SK-N-SH treated with all-trans-retinoic acid at 6 μM for 48 hours (cell line): ENCODE measurements around the gene LRRC38.

Experiments
- ATAC-seq: fragments of 200-7000 bp; cut with Tn5 transposase; 3 replicates; pipeline ENCODE4 v1.9.1; 2020; ENCODE audit warnings: mild to moderate bottlenecking, moderate library complexity
- ARNTL ChIP-seq: fragments of 450-650 bp; formaldehyde crosslinking; IDR thresholded peaks from 2 replicates; pipeline ENCODE4 v1.5.0; 2020; ENCODE audit warnings: low read depth, mild to moderate bottlenecking, moderate library complexity, borderline replicate concordance
- BACH2 ChIP-seq: fragments of 250-450 bp; sonication (Bioruptor Pico); IDR thresholded peaks from 2 replicates; pipeline ENCODE4 v1.9.0; 2021; ENCODE audit warnings: mild to moderate bottlenecking, borderline replicate concordance
- CREB5 ChIP-seq: fragments of 250-450 bp; sonication (Bioruptor Pico); IDR thresholded peaks from 2 replicates; pipeline ENCODE4 v1.5.1; 2020; ENCODE audit warnings: low read depth, mild to moderate bottlenecking, moderate library complexity
- CSRNP3 ChIP-seq: fragments of 250-450 bp; sonication (Bioruptor Pico); IDR thresholded peaks from 2 replicates; pipeline ENCODE4 v1.5.1; 2021; ENCODE audit warnings: mild to moderate bottlenecking, moderate library complexity
- GLIS3 ChIP-seq: fragments of 250-450 bp; sonication (Bioruptor Pico); IDR thresholded peaks from 2 replicates; pipeline ENCODE4 v1.5.0; 2020; ENCODE audit warnings: mild to moderate bottlenecking, moderate library complexity
- ISL1 ChIP-seq: fragments of 250-450 bp; sonication (Bioruptor Pico); IDR thresholded peaks from 2 replicates; pipeline ENCODE4 v2.1.2; 2022; ENCODE audit warnings: mild to moderate bottlenecking, moderate library complexity
- OSR1 ChIP-seq: fragments of 250-450 bp; sonication (Bioruptor Pico); IDR thresholded peaks from 2 replicates; pipeline ENCODE4 v1.8.0; 2022; ENCODE audit warnings: moderate library complexity, mild to moderate bottlenecking, inconsistent platforms
- POU6F1 ChIP-seq: fragments of 250-450 bp; sonication (Bioruptor Pico); IDR thresholded peaks from 2 replicates; pipeline ENCODE4 v1.8.0; 2021; ENCODE audit warnings: low read depth, mild to moderate bottlenecking, moderate library complexity, borderline replicate concordance
- PPARA ChIP-seq: fragments of 250-450 bp; sonication (Bioruptor Pico); IDR thresholded peaks from 2 replicates; pipeline ENCODE4 v1.5.0; 2020; ENCODE audit warnings: mild to moderate bottlenecking, borderline replicate concordance
- RARB ChIP-seq: fragments of 250-450 bp; sonication (Bioruptor Pico); IDR thresholded peaks from 2 replicates; pipeline ENCODE4 v1.8.0; 2021; ENCODE audit warnings: mild to moderate bottlenecking, moderate library complexity
- SNAI2 ChIP-seq: fragments of 250-450 bp; sonication (Bioruptor Pico); IDR thresholded peaks from 2 replicates; pipeline ENCODE4 v1.5.0; 2020; ENCODE audit warnings: mild to moderate bottlenecking, moderate library complexity
- TCF4 ChIP-seq: fragments of 250-450 bp; sonication (Bioruptor Pico); IDR thresholded peaks from 2 replicates; pipeline ENCODE4 v1.8.0; 2021; ENCODE audit warnings: mild to moderate bottlenecking, moderate library complexity, borderline replicate concordance
- TOX ChIP-seq: fragments of 250-450 bp; sonication (Bioruptor Pico); IDR thresholded peaks from 2 replicates; pipeline ENCODE4 v1.8.0; 2021; ENCODE audit warnings: mild to moderate bottlenecking, moderate library complexity, borderline replicate concordance
- TSHZ2 ChIP-seq: fragments of 250-450 bp; sonication (Bioruptor Pico); IDR thresholded peaks from 2 replicates; pipeline ENCODE4 v1.5.0; 2020; ENCODE audit warnings: mild to moderate bottlenecking, moderate library complexity
- ZC3H10 ChIP-seq: fragments of 250-450 bp; sonication (Bioruptor Pico); IDR thresholded peaks from 2 replicates; pipeline ENCODE4 v1.5.1; 2021; ENCODE audit warnings: mild to moderate bottlenecking, moderate library complexity
- ZFP3 ChIP-seq: fragments of 250-450 bp; sonication (Bioruptor Pico); IDR thresholded peaks from 2 replicates; pipeline ENCODE4 v1.5.0; 2020; ENCODE audit warnings: mild to moderate bottlenecking, moderate library complexity
- ZFP30 ChIP-seq: fragments of 450-650 bp; formaldehyde crosslinking; IDR thresholded peaks from 2 replicates; pipeline ENCODE4 v1.5.0; 2022; ENCODE audit warnings: mild to moderate bottlenecking, moderate library complexity
- ZNF70 ChIP-seq: fragments of 450-650 bp; formaldehyde crosslinking; IDR thresholded peaks from 2 replicates; pipeline ENCODE4 v1.5.0; 2020; ENCODE audit warnings: mild to moderate bottlenecking, moderate library complexity
- ZNF8 ChIP-seq: fragments of 450-650 bp; formaldehyde crosslinking; IDR thresholded peaks from 2 replicates; pipeline ENCODE4 v1.5.0; 2020; ENCODE audit warnings: mild to moderate bottlenecking, moderate library complexity
- TF ChIP-seq, protein P1 (sequence below): fragments of 250-450 bp; sonication (Bioruptor Pico); IDR thresholded peaks from 2 replicates; pipeline ENCODE4 v1.8.0; 2020; ENCODE audit warnings: mild to moderate bottlenecking, moderate library complexity, borderline replicate concordance

LRRC38 gene

DNA sequence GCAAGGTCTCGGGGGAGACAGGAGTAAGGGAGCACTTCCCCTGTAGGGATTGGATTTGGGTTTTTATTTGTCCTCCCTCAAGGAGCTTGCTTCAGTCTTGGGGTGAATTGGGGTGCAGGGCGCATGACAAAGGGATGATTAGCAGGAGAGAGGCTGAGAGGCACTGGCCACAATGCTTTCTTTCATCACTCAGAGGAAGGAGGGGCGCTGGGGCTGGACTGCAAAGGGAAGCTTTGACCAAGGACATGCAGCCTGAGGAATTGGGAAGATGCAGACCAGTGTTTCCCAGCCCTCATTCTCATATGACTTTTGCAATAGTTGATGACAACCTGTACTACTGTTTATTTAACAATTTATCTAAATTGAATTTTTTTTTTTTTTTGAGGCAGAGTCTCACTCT lies 35.7 kb upstream of the LRRC38 start (continued):
- TF ChIP-seq, protein P1, sequence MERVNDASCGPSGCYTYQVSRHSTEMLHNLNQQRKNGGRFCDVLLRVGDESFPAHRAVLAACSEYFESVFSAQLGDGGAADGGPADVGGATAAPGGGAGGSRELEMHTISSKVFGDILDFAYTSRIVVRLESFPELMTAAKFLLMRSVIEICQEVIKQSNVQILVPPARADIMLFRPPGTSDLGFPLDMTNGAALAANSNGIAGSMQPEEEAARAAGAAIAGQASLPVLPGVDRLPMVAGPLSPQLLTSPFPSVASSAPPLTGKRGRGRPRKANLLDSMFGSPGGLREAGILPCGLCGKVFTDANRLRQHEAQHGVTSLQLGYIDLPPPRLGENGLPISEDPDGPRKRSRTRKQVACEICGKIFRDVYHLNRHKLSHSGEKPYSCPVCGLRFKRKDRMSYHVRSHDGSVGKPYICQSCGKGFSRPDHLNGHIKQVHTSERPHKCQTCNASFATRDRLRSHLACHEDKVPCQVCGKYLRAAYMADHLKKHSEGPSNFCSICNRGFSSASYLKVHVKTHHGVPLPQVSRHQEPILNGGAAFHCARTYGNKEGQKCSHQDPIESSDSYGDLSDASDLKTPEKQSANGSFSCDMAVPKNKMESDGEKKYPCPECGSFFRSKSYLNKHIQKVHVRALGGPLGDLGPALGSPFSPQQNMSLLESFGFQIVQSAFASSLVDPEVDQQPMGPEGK = no peak
- no peak for TF ChIP-seq TCF4
- TF ChIP-seq BACH2 (CRISPR knock-in tag) = no peak
- TF ChIP-seq ZNF70 (CRISPR knock-in tag) = no peak
- TF ChIP-seq ZNF8 (CRISPR knock-in tag) = no peak
- no peak for TF ChIP-seq ZC3H10 (CRISPR knock-in tag)

- ATAC-seq = no peak
Observed at GRCh38 chr1:13549021-13549420, 35.2 kb upstream of the LRRC38 start.

GRCh38 chr1:13548281-13548680 lies 34.5 kb upstream of the LRRC38 start:
- no peak for ATAC-seq
- TF ChIP-seq TSHZ2 (CRISPR knock-in tag) = no peak
- no peak for TF ChIP-seq SNAI2
- no peak for TF ChIP-seq CREB5 (CRISPR knock-in tag)
- TF ChIP-seq TCF4 = no peak
- TF ChIP-seq RARB (CRISPR knock-in tag) = no peak
- TF ChIP-seq ZNF8 (CRISPR knock-in tag) = no peak
- TF ChIP-seq ZFP3 (CRISPR knock-in tag) = no peak
- no peak for TF ChIP-seq OSR1
- TF ChIP-seq, protein P1 = no peak
- TF ChIP-seq ZNF70 (CRISPR knock-in tag) = no peak
- no peak for TF ChIP-seq TOX (CRISPR knock-in tag)
- no peak for TF ChIP-seq PPARA (CRISPR knock-in tag)

More at GRCh38 chr1:13549021-13549420, 35.2 kb upstream of the LRRC38 start:
- no peak for TF ChIP-seq ARNTL
- TF ChIP-seq SNAI2 = no peak
- TF ChIP-seq CSRNP3 (CRISPR knock-in tag) = no peak
- TF ChIP-seq ISL1 (CRISPR knock-in tag) = no peak
- no peak for TF ChIP-seq GLIS3 (CRISPR knock-in tag)
- TF ChIP-seq ZFP30 (CRISPR knock-in tag) = no peak
- no peak for TF ChIP-seq ZFP3 (CRISPR knock-in tag)
- TF ChIP-seq TOX (CRISPR knock-in tag) = no peak
- TF ChIP-seq POU6F1 (CRISPR knock-in tag) = no peak
- no peak for TF ChIP-seq OSR1
- no peak for TF ChIP-seq TCF4
- no peak for TF ChIP-seq RARB (CRISPR knock-in tag)
- no peak for TF ChIP-seq BACH2 (CRISPR knock-in tag)
- no peak for TF ChIP-seq CREB5 (CRISPR knock-in tag)
- TF ChIP-seq, all 23 proteins: peak for 0
